GM19468 (cell line): ENCODE measurements around the gene CFAP410.

Experiments used
- ATAC-seq: cut with Tn5 transposase; IDR thresholded peaks from one replicate; pipeline ENCODE4 v1.9.1; 2021; ENCODE audit warnings: mild to moderate bottlenecking, moderate library complexity, moderate number of reproducible peaks; ENCODE audit not compliant: unreplicated experiment; ENCODE audit errors: extremely low read depth

CFAP410 gene

DNA sequence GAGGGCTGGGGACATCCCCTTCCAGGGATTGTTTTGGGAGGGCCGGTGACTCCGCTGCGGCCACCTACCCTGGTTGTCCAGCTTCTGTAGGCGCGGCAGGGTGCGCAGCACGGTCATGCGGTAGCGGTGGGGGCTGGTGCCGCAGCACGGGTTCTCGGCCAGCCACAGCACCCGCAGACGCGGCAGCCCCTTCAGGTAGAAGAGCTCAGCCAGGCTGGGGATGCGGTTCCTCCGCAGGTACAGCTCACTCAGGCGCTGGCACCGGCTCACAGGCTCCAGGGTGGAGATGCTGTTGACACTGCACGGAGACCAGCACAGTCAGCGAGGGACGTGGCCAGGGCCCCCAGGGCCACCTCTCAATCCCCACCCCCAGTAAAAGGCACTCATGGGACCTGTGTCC, 6.2 kb downstream of the CFAP410 start:
- no peak for ATAC-seq

DNA sequence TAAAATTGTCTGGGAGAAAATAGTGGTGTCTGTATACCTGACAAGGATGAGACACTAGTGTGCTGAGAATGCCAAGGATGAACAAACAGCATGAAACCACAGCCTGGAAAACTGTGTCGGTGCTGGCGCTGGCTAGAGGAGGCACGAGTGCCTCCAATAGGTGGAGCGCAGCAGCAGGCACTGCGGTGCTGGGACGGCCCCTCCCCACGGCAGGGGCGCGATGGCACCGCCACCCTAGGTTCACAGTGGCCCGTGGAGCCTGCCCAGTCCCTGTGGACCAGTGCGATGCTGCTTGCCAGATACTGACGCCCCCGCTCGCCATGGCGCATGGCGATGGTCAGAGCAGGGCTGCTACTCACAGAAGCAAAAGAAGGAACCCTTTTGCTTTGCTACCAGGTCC, 6.8 kb downstream of the CFAP410 start:
- no peak for ATAC-seq

DNA sequence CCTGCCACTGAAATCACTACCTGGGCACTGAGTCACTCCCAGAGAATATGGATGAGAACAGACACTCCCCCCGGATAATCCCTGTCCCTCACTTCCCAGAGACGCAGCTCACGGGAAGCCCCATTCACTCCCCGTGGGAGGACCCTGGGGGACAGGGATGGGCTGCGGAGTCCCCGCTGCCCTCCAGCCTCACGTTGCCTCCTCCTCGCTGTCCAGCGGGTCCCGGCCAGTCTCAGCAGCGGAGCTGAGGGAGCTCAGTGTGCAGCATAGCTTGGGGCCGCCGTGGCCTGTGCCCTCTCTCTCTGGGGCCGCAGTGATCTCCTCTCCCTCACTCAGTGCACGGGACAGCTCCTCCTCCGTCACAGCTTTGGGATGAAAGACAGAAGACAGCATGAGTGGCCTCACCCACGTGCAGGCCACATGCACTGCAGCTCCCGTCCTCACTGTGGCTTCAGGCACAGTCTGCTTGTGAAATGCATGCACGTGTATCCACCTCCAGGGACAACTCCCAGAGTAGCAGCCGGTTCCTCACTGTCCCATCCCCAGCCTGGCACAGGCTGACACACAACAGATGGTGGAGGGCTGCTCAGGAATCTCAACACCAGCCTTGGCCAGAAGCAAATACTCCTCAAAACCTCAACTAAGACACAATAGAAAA, 7.4 kb downstream of the CFAP410 start:
- ATAC-seq = no peak

DNA sequence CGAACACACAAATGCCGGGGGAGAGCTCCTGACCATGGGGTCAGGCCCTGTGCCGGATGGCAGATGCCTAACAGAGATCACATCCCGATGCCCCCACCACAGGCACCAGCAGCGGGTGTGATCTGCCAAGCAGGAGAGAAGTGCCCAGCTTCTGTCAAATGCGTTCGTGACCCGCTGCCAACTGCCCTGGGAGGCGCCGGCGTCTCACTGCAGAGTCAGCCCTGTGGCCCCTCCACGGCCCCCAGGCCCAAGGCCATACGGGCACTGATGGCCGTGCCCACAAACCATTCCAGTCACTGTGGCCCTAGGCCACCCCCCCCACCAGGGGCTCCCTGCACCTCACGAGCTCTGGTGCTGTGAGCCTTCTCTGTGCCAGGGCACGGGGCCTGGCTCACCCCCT, 8.0 kb downstream of the CFAP410 start:
- no peak for ATAC-seq

DNA sequence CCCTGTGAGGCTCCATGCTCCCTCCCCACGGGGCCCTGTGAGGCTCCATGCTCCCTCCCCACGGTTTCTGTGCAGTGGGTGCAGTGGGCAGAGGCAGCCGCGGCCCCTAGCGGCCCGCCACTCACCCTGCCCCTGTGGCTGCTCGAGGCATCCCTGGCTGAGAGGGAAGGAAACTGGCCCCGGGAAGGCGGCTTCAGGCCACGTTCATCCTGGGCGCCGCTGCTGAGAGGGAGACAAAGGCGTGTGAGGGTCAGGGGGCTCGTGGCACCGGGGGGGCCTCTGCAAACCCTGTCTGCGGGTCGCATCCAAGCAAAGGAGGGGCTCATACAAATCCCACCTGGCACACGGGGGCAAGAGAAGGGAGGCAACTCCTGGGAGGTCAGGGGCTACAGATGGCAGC, 8.5 kb downstream of the CFAP410 start:
- ATAC-seq = no peak

DNA sequence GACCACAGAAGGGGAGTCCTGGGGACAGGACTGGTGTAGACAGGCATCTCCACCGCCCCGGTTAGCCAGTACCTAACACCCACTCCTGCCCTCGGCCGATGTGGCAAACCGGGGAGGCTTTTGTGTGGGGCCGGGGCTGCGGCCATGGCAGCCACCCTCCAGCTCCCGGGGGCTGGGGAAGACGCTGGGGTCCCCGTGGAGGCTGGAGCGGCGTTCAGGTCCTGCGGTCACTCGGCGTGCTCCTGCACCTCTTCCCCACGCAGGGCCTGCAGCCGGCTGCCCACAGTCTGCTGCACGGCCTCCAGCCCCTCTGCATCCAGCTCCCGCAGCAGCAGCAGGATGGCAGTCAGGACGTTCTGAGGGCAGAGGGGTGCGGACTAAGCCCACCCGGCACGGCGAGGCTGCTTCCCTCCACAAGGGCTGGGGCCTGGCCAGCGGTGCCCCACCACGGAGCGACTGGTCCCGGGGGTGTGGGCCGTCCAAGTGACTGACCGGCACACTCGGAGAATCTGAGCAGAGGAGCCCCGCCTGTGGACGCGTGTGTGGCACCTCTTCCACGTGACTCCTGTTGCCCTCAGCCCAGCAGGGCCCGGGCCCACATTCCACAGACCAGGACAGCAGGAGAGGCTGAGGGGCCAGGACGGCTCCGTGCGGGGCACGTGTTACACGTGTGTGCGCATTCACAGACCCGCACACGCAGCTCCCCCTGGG, 9.1 kb downstream of the CFAP410 start:
- no peak for ATAC-seq

DNA sequence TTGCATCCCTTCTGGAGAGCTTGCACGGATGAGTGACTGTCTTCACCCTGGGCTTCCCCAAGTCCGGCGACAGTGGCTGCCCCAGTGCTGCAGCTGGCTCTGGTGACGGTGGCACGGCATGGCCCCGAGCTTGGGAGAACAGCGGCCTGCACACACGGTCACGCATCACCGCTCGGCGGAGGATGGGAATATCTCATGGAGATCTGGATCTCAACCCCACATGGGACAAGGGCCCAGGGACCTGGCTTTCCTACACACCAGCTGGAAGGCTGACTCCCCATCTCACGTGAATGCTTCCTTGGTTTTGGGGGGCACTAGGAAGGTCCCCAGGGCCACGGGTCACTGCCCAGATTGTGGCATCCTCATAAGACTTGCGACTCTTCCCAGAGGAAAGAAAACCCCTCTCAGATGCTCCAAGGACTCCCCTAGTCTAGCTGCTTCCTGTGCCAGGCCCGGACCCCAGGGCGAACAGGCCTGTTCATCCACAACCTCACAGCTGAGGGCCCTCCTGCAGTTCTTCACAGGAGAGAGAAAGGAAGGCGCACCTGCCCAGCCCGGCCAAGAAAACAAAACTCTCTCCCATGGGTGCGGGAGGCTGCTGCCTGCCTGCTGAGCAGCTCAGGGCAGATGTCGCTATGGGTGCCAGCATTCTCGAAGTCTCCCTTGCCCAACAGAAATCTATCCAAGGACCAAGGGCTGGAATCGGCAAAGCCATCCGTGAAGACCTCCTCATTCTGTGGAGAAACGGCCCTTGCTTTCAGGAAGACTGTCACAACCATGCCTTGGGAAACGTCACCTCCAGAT, 9.9 kb downstream of the CFAP410 start:
- ATAC-seq = no peak

DNA sequence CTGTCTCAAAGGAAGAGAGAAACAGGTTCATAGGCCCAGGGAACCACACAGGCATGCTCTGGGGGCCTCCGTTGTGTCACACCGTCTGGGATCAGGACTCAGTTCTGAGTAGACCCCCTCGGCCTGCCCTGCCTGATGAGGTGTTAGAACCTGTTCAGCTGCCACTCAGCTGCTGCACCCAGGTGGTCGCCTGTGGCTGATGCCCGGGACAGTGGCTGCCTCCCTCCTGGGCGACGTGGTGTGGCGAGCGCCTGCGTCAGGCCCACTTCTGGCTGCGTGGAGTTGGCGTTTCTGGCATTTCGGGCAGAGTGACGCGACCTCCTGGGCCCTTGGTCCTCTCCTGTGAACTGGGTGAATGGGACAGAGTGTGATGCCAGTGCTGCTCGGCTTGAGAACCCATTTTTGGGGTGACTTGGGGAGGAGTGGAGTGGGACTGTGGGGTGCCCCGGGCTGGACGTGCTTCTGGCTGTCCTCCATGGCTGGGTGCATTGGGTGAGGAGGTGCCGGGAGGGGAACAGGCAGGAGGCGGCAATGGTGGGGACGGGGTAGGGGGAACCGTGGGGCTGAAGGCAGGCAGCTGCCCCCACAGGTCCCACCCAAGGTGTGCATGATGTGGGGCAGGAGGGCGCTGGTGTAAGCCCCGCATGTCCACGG, 10.8 kb downstream of the CFAP410 start:
- ATAC-seq = no peak

DNA sequence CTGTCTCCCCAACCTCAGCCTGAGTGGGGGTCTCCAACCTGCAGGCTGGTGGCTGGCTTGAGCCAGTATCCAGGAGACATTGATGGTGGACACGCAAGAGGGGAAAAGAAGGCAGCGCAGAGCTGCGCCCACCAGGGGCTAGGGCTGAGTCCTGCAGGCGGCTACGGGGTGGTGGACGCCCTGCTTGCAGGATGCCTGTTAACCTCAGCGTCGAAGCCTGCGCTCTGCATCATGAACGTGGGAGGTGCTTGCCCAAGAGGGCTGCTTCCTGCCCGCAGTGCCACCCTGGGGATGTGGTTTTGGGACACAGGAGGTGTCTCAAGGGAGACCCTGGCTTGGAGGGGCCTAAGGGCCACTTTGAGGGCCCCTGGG, 11.6 kb downstream of the CFAP410 start:
- no peak for ATAC-seq

DNA sequence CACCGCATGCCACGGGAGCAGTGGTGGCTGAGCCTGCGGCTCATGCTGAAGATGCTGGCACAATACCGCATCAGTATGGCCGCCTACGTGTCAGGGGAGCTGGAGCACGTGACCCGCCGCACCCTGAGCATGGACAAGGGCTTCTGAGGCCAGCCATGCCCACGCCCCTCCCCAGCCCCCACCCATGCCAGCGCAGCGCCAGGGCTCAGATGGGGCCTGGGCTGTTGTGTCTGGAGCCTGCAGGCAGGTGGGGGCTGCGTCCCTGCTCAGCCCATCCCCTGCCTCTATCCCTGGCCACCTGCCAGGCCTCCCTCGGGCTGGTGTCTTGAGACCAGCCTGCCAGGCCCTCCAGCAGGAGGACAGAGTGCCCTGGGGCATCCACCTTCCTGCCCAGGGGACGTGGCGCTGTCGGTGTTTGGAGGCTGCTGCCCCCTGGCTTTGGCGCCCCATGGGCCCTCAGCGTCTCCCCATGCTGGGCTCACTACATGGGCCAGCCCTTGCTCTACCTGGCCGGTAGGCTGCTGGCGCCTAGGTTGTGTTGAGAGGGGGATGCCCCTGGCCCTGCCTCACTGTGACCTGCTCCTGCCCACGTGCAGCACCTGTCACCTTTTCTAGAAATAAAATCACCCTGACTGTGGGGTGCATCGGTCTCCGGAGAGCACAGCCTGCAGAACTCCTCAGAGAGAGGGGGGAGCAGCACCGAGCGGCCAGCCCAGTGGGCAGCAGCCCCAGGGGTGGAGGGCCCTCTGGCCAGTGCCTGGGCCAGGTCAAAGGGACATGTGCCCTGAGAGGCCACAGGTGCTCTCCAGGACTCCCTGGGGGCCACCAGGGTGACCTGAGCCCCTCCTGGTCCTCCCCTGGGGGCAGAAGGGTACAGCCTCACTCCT, 12.2 kb downstream of the CFAP410 start:
- no peak for ATAC-seq

DNA sequence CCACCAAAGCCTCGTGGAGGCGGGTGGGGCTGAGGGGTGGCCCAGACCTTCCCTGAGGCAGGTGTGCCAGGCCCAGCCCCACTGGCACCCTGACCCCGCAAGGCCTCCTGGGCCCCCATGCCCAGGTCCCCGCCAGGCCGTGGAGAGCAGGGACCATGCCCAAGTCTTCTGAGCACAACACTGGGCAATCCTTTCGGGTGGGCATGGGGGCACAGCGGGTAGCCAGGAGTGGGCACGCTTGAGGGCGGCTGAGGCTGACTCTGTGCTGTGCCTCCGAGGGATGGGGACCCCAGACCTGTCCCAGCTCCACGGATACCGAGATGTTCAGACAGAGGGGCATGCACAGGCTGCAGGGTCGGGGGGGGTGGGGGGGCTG, 12.9 kb downstream of the CFAP410 start:
- ATAC-seq = no peak

DNA sequence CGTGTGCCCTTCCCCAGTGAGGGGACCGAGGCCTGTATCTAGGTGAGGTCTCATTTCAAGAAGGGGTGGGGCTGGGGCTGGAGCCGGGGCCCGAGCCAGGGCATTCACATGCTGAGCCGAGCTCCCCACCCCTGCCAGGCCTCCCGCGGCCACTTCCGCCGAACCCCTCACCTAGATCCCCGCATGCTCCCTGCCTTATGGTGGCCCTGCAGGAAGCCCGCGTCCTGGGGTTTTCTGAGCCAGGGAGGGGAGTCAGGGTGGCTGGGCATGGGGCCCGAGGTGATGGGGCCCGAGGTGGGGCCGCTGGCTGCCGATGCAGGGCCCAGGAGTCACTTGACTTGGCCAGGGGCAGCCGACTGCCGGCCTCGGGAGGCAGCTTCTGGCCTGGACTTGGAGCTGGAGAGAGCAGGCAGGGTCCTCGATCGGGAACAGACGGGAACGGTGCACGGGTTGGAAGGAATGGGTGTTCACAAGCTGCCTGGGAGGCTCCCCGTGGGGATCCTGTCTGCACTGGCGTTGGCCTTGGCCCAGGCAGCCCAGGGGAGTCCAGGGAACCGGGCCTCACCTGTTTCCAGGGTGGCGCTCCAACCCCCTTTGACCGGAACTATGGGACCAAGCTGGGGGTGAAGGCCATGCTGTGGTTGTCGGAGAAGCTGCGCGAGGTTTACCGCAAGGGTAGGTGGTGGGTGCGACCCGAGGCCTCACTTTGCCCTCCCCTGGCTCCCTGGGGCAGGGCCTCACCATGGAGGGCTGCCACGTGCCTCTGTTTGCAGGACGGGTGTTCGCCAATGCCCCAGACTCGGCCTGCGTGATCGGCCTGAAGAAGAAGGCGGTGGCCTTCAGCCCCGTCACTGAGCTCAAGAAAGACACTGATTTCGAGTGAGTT, 13.6 kb downstream of the CFAP410 start:
- ATAC-seq = no peak

DNA sequence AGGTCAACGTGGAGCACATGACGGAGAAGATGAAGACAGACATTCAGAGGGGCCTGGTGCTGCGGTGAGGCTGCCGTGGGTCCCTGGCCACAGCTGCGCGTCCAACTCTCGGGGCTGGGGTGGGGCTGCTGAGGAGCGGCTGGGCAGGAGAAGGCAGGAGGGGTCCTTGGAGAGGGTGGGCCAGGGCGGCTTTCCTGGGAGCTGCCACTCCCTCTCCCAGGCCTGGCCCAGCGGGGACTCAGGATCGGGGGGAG, 14.4 kb downstream of the CFAP410 start:
- ATAC-seq = no peak

DNA sequence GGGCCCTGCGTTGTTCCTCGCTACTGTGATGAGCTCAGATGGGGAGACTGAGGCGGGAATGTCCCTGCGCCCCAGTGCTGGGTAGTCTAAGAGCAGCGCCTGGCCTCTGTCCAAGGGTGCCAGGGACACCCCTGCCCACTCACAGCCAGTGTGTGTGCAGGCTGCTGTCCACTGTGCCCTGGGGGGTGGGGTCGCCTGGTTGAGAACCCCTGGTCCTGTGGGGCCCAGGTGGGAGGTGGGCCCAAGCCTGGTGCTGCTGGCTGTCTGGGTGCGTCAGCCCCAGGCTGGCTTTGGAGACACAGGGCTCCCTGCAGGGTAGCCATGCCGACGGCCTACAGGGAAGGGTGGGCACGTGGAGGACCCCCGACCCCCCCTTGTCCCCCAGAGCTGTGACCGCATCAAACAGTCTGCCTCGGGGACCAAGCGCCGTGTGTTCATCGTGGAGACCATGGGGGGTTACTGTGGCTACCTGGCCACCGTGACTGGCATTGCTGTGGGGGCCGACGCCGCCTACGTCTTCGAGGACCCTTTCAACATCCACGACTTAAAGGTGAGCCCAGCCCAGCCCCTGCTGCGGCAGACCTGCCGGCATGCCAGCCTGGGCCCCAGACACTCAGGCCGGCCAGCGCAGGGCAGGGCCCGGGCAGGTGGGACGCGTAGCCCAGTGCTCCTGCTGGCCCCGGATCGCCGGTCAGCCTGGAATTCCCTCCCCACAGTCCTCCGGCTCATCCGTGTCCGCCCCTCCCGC, 14.9 kb downstream of the CFAP410 start:
- ATAC-seq = no peak

DNA sequence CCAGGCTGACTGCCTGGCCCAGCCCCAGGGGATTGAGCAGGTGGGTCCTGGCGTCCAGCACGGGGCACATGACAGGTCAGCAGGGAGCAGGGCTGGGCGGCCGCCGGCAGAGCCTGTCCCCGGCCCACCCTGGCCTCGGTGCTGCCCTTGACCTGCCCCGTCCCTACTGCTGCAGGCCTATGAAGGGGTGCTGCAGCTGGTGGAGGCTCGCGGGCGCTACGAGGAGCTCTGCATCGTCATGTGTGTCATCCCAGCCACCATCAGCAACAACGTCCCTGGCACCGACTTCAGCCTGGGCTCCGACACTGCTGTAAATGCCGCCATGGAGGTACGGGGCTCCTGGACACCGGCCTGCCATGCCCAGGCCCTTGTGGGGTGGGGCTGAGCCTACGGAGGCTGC, 15.6 kb downstream of the CFAP410 start:
- ATAC-seq = no peak

DNA sequence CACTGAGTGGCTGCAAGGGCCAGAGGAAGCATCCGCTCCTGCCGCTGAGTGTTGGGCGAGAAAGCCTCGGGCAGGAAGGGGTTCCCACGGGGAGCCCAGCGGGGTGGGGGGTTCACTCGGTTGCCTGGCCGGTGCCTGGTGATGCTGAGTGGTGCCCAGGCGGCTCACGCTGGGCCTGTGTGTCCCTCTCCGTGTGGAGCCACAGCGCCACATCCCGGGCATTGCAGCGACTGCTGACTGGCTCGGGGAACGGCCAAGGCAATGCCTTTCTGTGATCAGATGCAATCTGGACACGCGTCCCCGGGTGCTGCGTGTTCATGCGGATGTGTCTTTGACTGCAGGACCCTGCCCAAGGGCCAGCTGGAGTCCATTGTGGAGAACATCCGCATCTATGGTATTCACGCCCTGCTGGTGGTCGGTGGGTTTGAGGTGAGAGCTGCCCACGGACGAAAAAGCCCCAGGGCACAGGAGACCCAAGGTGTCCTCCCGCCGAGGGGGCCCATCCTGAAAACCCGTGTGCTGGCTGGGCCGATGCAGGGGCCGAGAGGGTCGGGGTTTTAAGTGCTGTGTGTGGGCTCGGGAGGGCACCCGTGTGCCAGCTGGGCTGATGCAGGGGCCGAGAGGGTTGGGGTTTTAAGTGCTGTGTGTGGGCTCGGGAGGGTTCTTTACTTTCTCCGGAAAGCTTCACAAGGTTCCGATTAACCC, 16.4 kb downstream of the CFAP410 start:
- ATAC-seq = no peak

DNA sequence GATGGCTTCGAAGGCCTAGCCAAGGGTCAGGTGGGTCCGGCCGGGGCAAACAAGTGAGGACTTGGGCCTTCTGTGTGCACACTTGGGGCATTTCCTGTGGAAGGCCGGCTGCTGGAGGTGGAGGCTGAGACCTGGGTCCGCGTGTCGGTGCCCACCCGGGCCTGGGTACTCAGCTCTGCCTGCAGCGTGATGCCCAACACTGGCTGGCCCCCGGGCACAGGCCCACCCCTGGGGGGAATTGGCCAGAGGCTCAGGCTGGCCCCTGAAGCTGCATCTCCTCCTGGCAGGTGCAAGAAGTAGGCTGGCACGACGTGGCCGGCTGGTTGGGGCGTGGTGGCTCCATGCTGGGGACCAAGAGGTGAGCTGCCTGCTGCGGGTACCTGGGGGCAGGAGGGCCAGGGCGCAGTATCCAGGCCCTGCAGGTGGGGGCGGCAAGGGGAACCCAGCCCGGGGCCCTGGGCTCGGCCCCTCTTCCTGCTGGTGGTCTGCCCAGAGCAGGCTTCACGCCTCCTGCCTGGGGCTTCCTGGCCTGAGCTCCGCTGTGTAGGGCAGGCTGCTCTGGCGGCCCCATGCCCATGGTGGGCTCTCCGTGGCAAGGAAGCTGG, 17.2 kb downstream of the CFAP410 start:
- no peak for ATAC-seq

DNA sequence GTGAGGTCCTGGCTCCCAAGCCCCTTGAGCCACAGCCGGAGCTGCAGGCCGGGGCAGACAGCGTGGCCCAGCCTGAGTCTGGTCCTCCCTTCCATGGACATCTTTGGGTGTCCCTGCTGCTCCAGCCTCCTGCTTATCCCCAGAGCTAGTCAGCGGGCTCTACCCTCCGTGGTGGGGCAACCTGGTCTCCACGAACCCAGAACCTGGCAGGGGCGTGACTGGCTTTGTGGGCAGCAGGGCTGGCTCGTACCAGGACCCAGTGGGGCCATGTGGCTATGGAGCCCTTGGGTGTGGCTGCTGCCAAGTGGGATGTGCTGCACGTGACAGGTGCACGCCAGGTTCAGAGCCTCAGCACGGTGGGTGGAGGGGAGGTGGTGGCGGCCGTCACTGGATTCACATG, 18.3 kb downstream of the CFAP410 start:
- ATAC-seq = no peak
